Neural cell (in vitro differentiated cells): ENCODE results near the gene ADCY5.

ENCODE experiments used
- EZH2 ChIP-seq: fragments of 200-600, 300-800 bp; shearing (Covaris generic), sonication (generic); IDR thresholded peaks from 2 replicates; pipeline ENCODE4 v1.6.1; 2014; ENCODE audit warnings: antibody characterized with exemption, low read length, borderline replicate concordance, mild to moderate bottlenecking; ENCODE audit not compliant: insufficient read depth, poor library complexity, severe bottlenecking
- MXI1 ChIP-seq: fragments of 450-650 bp; conservative IDR thresholded peaks from 2 replicates; pipeline ENCODE4 v1.6.1; 2014; ENCODE audit warnings: antibody characterized with exemption, mild to moderate bottlenecking; ENCODE audit not compliant: poor library complexity, severe bottlenecking
- RAD21 ChIP-seq: fragments of 450-650 bp; conservative IDR thresholded peaks from 2 replicates; pipeline ENCODE4 v1.6.1; 2014; ENCODE audit warnings: antibody characterized with exemption, mild to moderate bottlenecking, moderate library complexity
- TF ChIP-seq, protein P1 (sequence below): fragments of 450-650 bp; IDR thresholded peaks from 2 replicates; pipeline ENCODE4 v1.5.1; 2014; ENCODE audit warnings: antibody characterized with exemption, mild to moderate bottlenecking, moderate library complexity; ENCODE audit not compliant: poor library complexity, severe bottlenecking

DNA sequence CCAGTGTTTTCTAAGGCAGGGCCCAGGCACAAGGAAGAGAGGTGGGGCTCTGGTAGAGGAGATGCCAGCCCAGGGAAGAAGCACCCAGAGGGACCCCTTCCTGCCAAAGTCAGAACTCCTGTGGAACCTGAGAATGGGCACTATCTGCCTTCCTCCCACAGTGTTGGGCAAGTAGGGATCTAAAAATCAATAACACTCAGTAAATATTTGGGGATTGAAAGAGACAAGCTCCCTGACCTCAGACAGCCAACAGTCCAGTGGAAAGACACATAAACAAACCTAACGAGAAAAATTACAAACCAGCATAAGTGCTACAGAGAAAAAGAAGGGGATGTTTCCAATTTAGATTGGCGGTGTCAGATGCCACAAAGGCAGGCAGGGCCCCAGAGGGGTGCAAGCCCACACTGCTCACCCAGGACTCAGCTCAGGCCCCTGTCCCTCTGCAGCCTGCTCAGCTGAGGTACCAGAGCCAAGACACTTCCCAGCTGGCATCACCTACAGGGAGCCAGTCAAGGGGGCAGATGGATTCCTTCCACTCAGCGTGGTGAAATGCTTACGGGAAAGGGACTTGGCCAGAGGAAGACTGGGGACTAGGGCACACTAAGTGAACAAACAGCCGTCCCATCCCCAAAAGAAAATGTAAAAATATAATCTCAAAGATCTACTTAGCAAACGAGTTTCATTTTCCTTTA, 15.9 kb downstream of the ADCY5 start:
- TF ChIP-seq, protein P1, sequence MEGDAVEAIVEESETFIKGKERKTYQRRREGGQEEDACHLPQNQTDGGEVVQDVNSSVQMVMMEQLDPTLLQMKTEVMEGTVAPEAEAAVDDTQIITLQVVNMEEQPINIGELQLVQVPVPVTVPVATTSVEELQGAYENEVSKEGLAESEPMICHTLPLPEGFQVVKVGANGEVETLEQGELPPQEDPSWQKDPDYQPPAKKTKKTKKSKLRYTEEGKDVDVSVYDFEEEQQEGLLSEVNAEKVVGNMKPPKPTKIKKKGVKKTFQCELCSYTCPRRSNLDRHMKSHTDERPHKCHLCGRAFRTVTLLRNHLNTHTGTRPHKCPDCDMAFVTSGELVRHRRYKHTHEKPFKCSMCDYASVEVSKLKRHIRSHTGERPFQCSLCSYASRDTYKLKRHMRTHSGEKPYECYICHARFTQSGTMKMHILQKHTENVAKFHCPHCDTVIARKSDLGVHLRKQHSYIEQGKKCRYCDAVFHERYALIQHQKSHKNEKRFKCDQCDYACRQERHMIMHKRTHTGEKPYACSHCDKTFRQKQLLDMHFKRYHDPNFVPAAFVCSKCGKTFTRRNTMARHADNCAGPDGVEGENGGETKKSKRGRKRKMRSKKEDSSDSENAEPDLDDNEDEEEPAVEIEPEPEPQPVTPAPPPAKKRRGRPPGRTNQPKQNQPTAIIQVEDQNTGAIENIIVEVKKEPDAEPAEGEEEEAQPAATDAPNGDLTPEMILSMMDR = no peak
- no peak for TF ChIP-seq RAD21
- TF ChIP-seq MXI1 = no peak
- TF ChIP-seq EZH2 = no peak
